ENCODE data around the gene ZBTB20. TPM values are rescaled to one million over a fixed set of nuclear protein-coding genes. Genes with fewer than 3 reads are reported as not detected.

Gene ZBTB20
- total RNA-seq, 1 donor from 2014 or later, result 3.9 TPM

- DNase-seq (ENCODE audit: low read depth) (peak; percentile 20), FAIRE-seq (no peak)
- Histone ChIP-seq H3K4me3 (ENCODE audit: low read depth, low read length) (no peak overlapping the region), H3K27me3 (ENCODE audit: control insufficient read depth, insufficient read depth, low read length) (no peaks in the 10 kb centered on the region), H3K36me3 (ENCODE audit: control insufficient read depth, insufficient read depth, low read length) (no peaks in the 10 kb centered on the region)
- TF ChIP-seq CTCF (IDR thresholded peaks at IDR 0.05; ENCODE audit: insufficient read depth, low read length, severe bottlenecking), result no peak
Observed at GRCh38 chr3:114480442-114480841, 666.6 kb downstream of the ZBTB20 start.

GRCh38 chr3:114478801-114479200 is 668.3 kb downstream of the ZBTB20 start:
- no peak for TF ChIP-seq CTCF (IDR thresholded peaks at IDR 0.05; ENCODE audit: insufficient read depth, low read length, severe bottlenecking)
- H3K36me3 ChIP-seq (ENCODE audit: control insufficient read depth, insufficient read depth, low read length), result no peaks in the 10 kb centered on the region
- FAIRE-seq (no peak), DNase-seq (ENCODE audit: low read depth) (no peak)
- no peak overlapping the region for H3K4me3 ChIP-seq (ENCODE audit: low read depth, low read length)
- H3K27me3 ChIP-seq (ENCODE audit: control insufficient read depth, insufficient read depth, low read length), result no peaks in the 10 kb centered on the region

- no peak for TF ChIP-seq CTCF (IDR thresholded peaks at IDR 0.05; ENCODE audit: insufficient read depth, low read length, severe bottlenecking)
- H3K36me3 ChIP-seq (ENCODE audit: control insufficient read depth, insufficient read depth, low read length), result no peaks in the 10 kb centered on the region
- FAIRE-seq (no peak), DNase-seq (ENCODE audit: low read depth) (no peak)
- H3K27me3 ChIP-seq (ENCODE audit: control insufficient read depth, insufficient read depth, low read length), result no peaks in the 10 kb centered on the region
- no peak overlapping the region for H3K4me3 ChIP-seq (ENCODE audit: low read depth, low read length)
Observed at GRCh38 chr3:114476511-114476910, 670.6 kb downstream of the ZBTB20 start.

- H3K36me3 ChIP-seq (ENCODE audit: control insufficient read depth, insufficient read depth, low read length), result no peaks in the 10 kb centered on the region
- H3K27me3 ChIP-seq (ENCODE audit: control insufficient read depth, insufficient read depth, low read length), result no peaks in the 10 kb centered on the region
- FAIRE-seq (no peak), DNase-seq (ENCODE audit: low read depth) (no peak)
- H3K4me3 ChIP-seq (ENCODE audit: low read depth, low read length), result no peak overlapping the region
- no peak for TF ChIP-seq CTCF (IDR thresholded peaks at IDR 0.05; ENCODE audit: insufficient read depth, low read length, severe bottlenecking)
Observed at GRCh38 chr3:114471478-114471877, 675.6 kb downstream of the ZBTB20 start.

GRCh38 chr3:114469070-114469469 is 678.0 kb downstream of the ZBTB20 start:
- Histone ChIP-seq H3K4me3 (ENCODE audit: low read depth, low read length) (no peak overlapping the region), H3K36me3 (ENCODE audit: control insufficient read depth, insufficient read depth, low read length) (no peaks in the 10 kb centered on the region), H3K27me3 (ENCODE audit: control insufficient read depth, insufficient read depth, low read length) (no peaks in the 10 kb centered on the region)
- DNase-seq (ENCODE audit: low read depth), result no peak
- no peak for FAIRE-seq
- no peak for TF ChIP-seq CTCF (IDR thresholded peaks at IDR 0.05; ENCODE audit: insufficient read depth, low read length, severe bottlenecking)

- Histone ChIP-seq H3K36me3 (ENCODE audit: control insufficient read depth, insufficient read depth, low read length) (no peaks in the 10 kb centered on the region), H3K27me3 (ENCODE audit: control insufficient read depth, insufficient read depth, low read length) (no peaks in the 10 kb centered on the region), H3K4me3 (ENCODE audit: low read depth, low read length) (no peak overlapping the region)
- no peak for TF ChIP-seq CTCF (IDR thresholded peaks at IDR 0.05; ENCODE audit: insufficient read depth, low read length, severe bottlenecking)
- no peak for FAIRE-seq
- no peak for DNase-seq (ENCODE audit: low read depth)
Observed at GRCh38 chr3:114466816-114467215, 680.3 kb downstream of the ZBTB20 start.
